SH-SY5Y (cell line): ENCODE measurements around the gene LTF.

Experiments used
- GATA2 ChIP-seq: IDR thresholded peaks from 2 replicates; pipeline ENCODE4 v1.6.1; 2011; ENCODE audit warnings: mild to moderate bottlenecking, low read depth, low read length
- GATA3 ChIP-seq: IDR thresholded peaks from 2 replicates; pipeline ENCODE4 v1.6.1; 2011; ENCODE audit warnings: low read depth, mild to moderate bottlenecking, low read length, moderate library complexity

DNA sequence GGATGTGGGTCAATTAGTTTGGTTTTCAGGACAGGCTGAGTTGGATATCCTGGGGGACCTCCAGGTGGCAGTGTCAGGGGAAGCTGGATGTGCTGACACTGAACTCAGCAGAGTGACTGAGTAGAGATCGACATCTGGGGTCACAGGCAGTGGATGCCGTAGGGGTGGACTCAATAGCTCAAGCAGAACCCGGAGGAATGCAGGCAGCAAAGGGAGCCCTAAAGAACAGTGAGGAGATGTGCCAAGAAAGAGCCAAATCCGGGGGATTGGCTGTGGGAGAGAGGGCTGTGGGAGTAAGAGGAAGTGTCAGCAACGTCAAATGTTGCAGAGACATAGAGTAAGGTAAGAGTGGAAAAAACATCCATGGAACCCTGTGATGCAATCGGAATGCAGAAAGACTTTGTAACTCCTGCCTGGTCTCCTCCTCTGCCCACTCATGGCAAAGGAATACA, 69.5 kb downstream of the LTF start:
- TF ChIP-seq GATA2 (no peak), GATA3 (no peak)
